K562 (cell line): Measurements from ENCODE around the gene OSBPL7. TPM values are rescaled to one million over a fixed set of nuclear protein-coding genes. Genes with fewer than 3 reads are reported as not detected.

ENCODE experiments used
- ATAC-seq: fragments of 200-7000 bp; cut with Tn5 transposase; 3 replicates; pipeline ENCODE4 v1.9.1; 2020; ENCODE audit warnings: moderate library complexity
- Bru-seq: library from RNA; stranded (reverse); fragments of 400-500 nt; gene quantifications from one replicate; lab custom pipeline; 2021; lab: Mats Ljungman, UMichigan
- BruChase-seq, 2 experiments: library from RNA; stranded (reverse); fragments of 400-500 nt; gene quantifications; one replicate each; lab custom pipeline; 2021; lab: Mats Ljungman, UMichigan
- BruUV-seq: library from RNA; stranded (reverse); fragments of 400-500 nt; replicated peaks from 2 replicates; lab custom pipeline; 2021; lab: Mats Ljungman, UMichigan
- CTCF ChIA-PET: fragments of 300-600 bp; formaldehyde crosslinking; extraction: SDS; loops from one replicate; lab custom pipeline; 2021; ENCODE audit warnings: low intra/inter-chr PET ratio; lab: Yijun Ruan, JAX
- POLR2A ChIA-PET: fragments of 300-600, 350-650 bp; sonication (Branson Sonifier 250); formaldehyde crosslinking; extraction: SDS; loops from one replicate; lab custom pipeline; 2021; ENCODE audit warnings: antibody characterized with exemption, inconsistent platforms; lab: Yijun Ruan, JAX
- DNase-seq, 4 experiments: peaks; one replicate each; pipeline versions ENCODE4 v3.0.0 to v3.0.0-alpha.2; 2011 to 2018; ENCODE audit warnings: low spot score in 3 of 4, mixed read lengths in 3 of 4; ENCODE audit errors: extremely low read depth in 1 of 4
- FAIRE-seq: peaks from 2 replicates; lab custom pipeline; 2011; peaks lifted over from hg19 to GRCh38; lab: Jason Lieb, UNC
- H2AFZ ChIP-seq: 2 replicates; pipeline ENCODE4 v1.6.0; 2011; ENCODE audit warnings: low read depth, low read length, control low read depth, inconsistent platforms
- H3K27ac ChIP-seq: fragments of 200-600 bp; 3 replicates; pipeline ENCODE4 v1.8.0; 2011; ENCODE audit warnings: low read depth, mild to moderate bottlenecking, control low read depth, inconsistent platforms, low read length, moderate library complexity, mixed read lengths; ENCODE audit errors: extremely low read depth
- H3K27me3 ChIP-seq, 2 experiments: fragments of 300-600 bp in 1 of 2; 2 replicates in 1 of 2; 3 replicates in 1 of 2; pipeline versions ENCODE4 v1.6.0 to v1.8.0; 2011; ENCODE audit warnings: inconsistent platforms in 2 of 2, low read length in 2 of 2, mild to moderate bottlenecking in 1 of 2, mixed read lengths in 1 of 2, moderate library complexity in 1 of 2; ENCODE audit not compliant: control insufficient read depth in 2 of 2, insufficient read depth in 2 of 2
- H3K36me3 ChIP-seq: fragments of 300-600 bp; 3 replicates; pipeline ENCODE4 v1.8.0; 2011; ENCODE audit warnings: mild to moderate bottlenecking, low read length, inconsistent platforms; ENCODE audit not compliant: control insufficient read depth, insufficient read depth
- H3K4me1 ChIP-seq, 2 experiments: fragments of 200-600 bp in 1 of 2; replicated peaks in 1 of 2; 2 replicates in 1 of 2; 3 replicates in 1 of 2; pipeline versions ENCODE4 v1.5.1 to v1.8.0; 2011; ENCODE audit warnings: inconsistent platforms in 2 of 2, low read length in 2 of 2, mild to moderate bottlenecking in 1 of 2, mixed read lengths in 1 of 2, moderate library complexity in 1 of 2; ENCODE audit not compliant: control insufficient read depth in 2 of 2, insufficient read depth in 2 of 2
- H3K4me2 ChIP-seq: 2 replicates; pipeline ENCODE4 v1.6.1; 2011; ENCODE audit warnings: low read length, control low read depth, inconsistent platforms, mixed read lengths; ENCODE audit not compliant: insufficient read depth
- H3K4me3 ChIP-seq: fragments of 200-600 bp; sonication (generic), shearing (Covaris generic); 2 replicates; pipeline ENCODE4 v1.5.1; 2016; ENCODE audit warnings: control low read depth, inconsistent platforms
- H3K79me2 ChIP-seq: fragments of 200-600 bp; 3 replicates; pipeline ENCODE4 v1.8.0; 2011; ENCODE audit warnings: low read length, inconsistent platforms; ENCODE audit not compliant: control insufficient read depth, insufficient read depth
- H3K9ac ChIP-seq, 2 experiments: 2 replicates each; pipeline versions ENCODE4 v1.6.0 to v1.6.1; 2011; ENCODE audit warnings: low read depth in 2 of 2, low read length in 2 of 2, control low read depth in 1 of 2, inconsistent platforms in 1 of 2, mild to moderate bottlenecking in 1 of 2, mixed read lengths in 1 of 2; ENCODE audit not compliant: insufficient read depth in 1 of 2
- H3K9me1 ChIP-seq: one replicate; pipeline ENCODE4 v1.6.0; 2011; ENCODE audit warnings: inconsistent platforms, mild to moderate bottlenecking, low read length, moderate library complexity; ENCODE audit not compliant: control insufficient read depth, insufficient read depth
- H3K9me3 ChIP-seq: replicated peaks from 2 replicates; pipeline ENCODE4 v1.5.1; 2011; ENCODE audit warnings: low read depth, low read length, inconsistent platforms; ENCODE audit not compliant: control insufficient read depth, insufficient read depth
- H4K20me1 ChIP-seq: replicated peaks from 2 replicates; pipeline ENCODE4 v1.6.1; 2011; ENCODE audit warnings: low read length, inconsistent platforms, mixed read lengths; ENCODE audit not compliant: control insufficient read depth, insufficient read depth
- FOS ChIP-seq: IDR thresholded peaks from 3 replicates; pipeline ENCODE4 v1.6.1; 2011; ENCODE audit not compliant: insufficient read length; ENCODE audit errors: extremely low read depth
- HMGN3 ChIP-seq: IDR thresholded peaks from 2 replicates; pipeline ENCODE4 v1.6.1; 2011; ENCODE audit warnings: borderline replicate concordance, low read depth, mild to moderate bottlenecking, mixed read lengths, low read length; ENCODE audit not compliant: insufficient read length; ENCODE audit errors: extremely low read depth
- MTA3 ChIP-seq: fragments of 450-650 bp; formaldehyde crosslinking; IDR thresholded peaks from 2 replicates; pipeline ENCODE4 v1.6.1; 2017; ENCODE audit warnings: mild to moderate bottlenecking, borderline replicate concordance
- ZNF165 ChIP-seq: fragments of 250-450 bp; sonication (Bioruptor Pico); IDR thresholded peaks from 2 replicates; pipeline ENCODE4 v1.4.0; 2020; ENCODE audit warnings: borderline replicate concordance
- WGBS: fragments of 100-300 bp; shearing (Covaris generic); methylation state at CpG from one replicate; pipeline ENCODE4 v1.1.6; 2016; ENCODE audit warnings: low coverage, mixed read lengths; ENCODE audit not compliant: insufficient coverage; ENCODE audit errors: missing lambda C conversion rate; 5-methylcytosine and 5-hydroxymethylcytosine counted together
- in situ Hi-C: fragments of 300-500 bp; cut with MboI; formaldehyde crosslinking; loops from 4 replicates; pipeline ENCODE4 v1.15.0; 2018; ENCODE audit warnings: inconsistent platforms, mixed read lengths
- intact Hi-C: fragments of 100-400 bp; cut with micrococcal nuclease; formaldehyde crosslinking; loops from 2 replicates; pipeline ENCODE4 v1.14.2; 2022
- long read RNA-seq, 3 experiments: library from polyadenylated mRNA in 2 of 3; library from RNA in 1 of 3; unstranded in 2 of 3; stranded (forward) in 1 of 3; transcript quantifications; one replicate each; pipeline ENCODE4 v2.0.0, GENCODE V29; 2019 to 2022
- polyA minus RNA-seq, 3 experiments: library from RNA; depleted of rRNA, polyadenylated mRNA; stranded (reverse); fragments of >200 nt; gene quantifications; 2 replicates each; pipeline ENCODE4 v1.2.3, GENCODE V29; 2011
- polyA plus RNA-seq, 8 experiments: library from polyadenylated mRNA; depleted of rRNA in 4 of 8; stranded (reverse) in 5 of 8; unstranded in 3 of 8; fragments of >200 nt; fragmentation: Nextera tagmentation in 2 of 8; fragmentation: Illumina TruSeq in 1 of 8; extraction: Ambion mirVana in 2 of 8; extraction: Trizol in 1 of 8; gene quantifications; 2 replicates each; pipeline versions ENCODE4 v1.2.1 to v1.2.3, GENCODE V29; 2011 to 2014; ENCODE audit warnings: inconsistent platforms in 1 of 8, missing spikeins in 1 of 8
- total RNA-seq, 7 experiments: library from RNA; depleted of rRNA in 6 of 7; stranded (reverse); fragments of >200 nt in 6 of 7; fragmentation: Illumina TruSeq in 2 of 7; extraction: Trizol in 2 of 7; gene quantifications; 2 replicates each; pipeline versions ENCODE4 v1.2.1 to v1.2.3, GENCODE V29; 2011 to 2021; ENCODE audit warnings: low replicate concordance in 1 of 7
- TF ChIP-seq, protein P1 (sequence below): fragments of 450-650 bp; IDR thresholded peaks from 2 replicates; pipeline ENCODE4 v1.6.1; 2014; ENCODE audit warnings: low read depth, mild to moderate bottlenecking, moderate library complexity, borderline replicate concordance
- TF ChIP-seq, protein P2 (sequence below): fragments of 250-450 bp; sonication (Bioruptor Pico); IDR thresholded peaks from 2 replicates; pipeline ENCODE4 v1.5.0; 2022; ENCODE audit warnings: mild to moderate bottlenecking

The OSBPL7 gene, protein sequence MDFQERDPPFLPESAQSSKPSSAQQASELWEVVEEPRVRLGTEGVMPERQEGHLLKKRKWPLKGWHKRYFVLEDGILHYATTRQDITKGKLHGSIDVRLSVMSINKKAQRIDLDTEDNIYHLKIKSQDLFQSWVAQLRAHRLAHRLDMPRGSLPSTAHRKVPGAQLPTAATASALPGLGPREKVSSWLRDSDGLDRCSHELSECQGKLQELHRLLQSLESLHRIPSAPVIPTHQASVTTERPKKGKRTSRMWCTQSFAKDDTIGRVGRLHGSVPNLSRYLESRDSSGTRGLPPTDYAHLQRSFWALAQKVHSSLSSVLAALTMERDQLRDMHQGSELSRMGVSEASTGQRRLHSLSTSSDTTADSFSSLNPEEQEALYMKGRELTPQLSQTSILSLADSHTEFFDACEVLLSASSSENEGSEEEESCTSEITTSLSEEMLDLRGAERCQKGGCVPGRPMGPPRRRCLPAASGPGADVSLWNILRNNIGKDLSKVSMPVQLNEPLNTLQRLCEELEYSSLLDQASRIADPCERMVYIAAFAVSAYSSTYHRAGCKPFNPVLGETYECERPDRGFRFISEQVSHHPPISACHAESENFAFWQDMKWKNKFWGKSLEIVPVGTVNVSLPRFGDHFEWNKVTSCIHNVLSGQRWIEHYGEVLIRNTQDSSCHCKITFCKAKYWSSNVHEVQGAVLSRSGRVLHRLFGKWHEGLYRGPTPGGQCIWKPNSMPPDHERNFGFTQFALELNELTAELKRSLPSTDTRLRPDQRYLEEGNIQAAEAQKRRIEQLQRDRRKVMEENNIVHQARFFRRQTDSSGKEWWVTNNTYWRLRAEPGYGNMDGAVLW
- total RNA-seq (2011; cell fraction: chromatin; rRNA removed; ENCODE audit: low replicate concordance), result 62.5 and 143 TPM in 2 replicates
- 91.2 and 91.6 TPM in 2 replicates for total RNA-seq (2011; cell fraction: nucleolus; rRNA removed)
- total RNA-seq (2011; cell fraction: nucleoplasm; rRNA removed), result 59.7 and 61.4 TPM in 2 replicates
- total RNA-seq (2014; rRNA removed), result 6.1 and 7.3 TPM in 2 replicates
- total RNA-seq (2014; rRNA removed; fragmentation: Illumina TruSeq; extraction: Trizol), result 2.4 and 2.9 TPM in 2 replicates
- total RNA-seq (2015; rRNA removed; fragmentation: Illumina TruSeq; extraction: Trizol), result 5.8 and 6.7 TPM in 2 replicates
- 11.5 and 11.9 TPM in 2 replicates for total RNA-seq (2021)
- polyA plus RNA-seq (2011; rRNA removed), result 5.3 and 15.3 TPM in 2 replicates
- 4.4 and 5.7 TPM in 2 replicates for polyA plus RNA-seq (2011; cell fraction: cytosol; rRNA removed)
- polyA plus RNA-seq (2011; cell fraction: nucleus; rRNA removed), result 122 and 141 TPM in 2 replicates
- 9.6 and 15.9 TPM in 2 replicates for polyA plus RNA-seq (2012)
- polyA plus RNA-seq (2014; fragmentation: Illumina TruSeq; extraction: Trizol), result 5.9 and 7.7 TPM in 2 replicates
- under 1 TPM; 0.32 to 0.48 TPM for polyA plus RNA-seq (2014; fragmentation: Nextera tagmentation; extraction: Ambion mirVana)
- polyA plus RNA-seq (2014; rRNA removed), result 9.7 and 9.8 TPM in 2 replicates
- 4.7 and 5.6 TPM in 2 replicates for polyA minus RNA-seq (2011; rRNA and poly(A)+ RNA removed)
- polyA minus RNA-seq (2011; cell fraction: cytosol; rRNA and poly(A)+ RNA removed), result 8.6 and 9.9 TPM in 2 replicates
- 38.2 and 40.1 TPM in 2 replicates for polyA minus RNA-seq (2011; cell fraction: nucleus; rRNA and poly(A)+ RNA removed)
- percentile 57 among the genes with signal in this experiment for Bru-seq, nascent RNA
- percentile 53 among the genes with signal in this experiment for BruChase-seq, experiment 1, labeled RNA remaining after a 2-hour chase
- BruChase-seq, experiment 2, labeled RNA remaining after a 6-hour chase, result percentile 64 among the genes with signal in this experiment
- long read RNA-seq, experiment 1, partial matches to known transcripts, result 8 of 19 reads
- long read RNA-seq, experiment 1, other reads (novel, unspliced or antisense), result 10 of 19 reads
- long read RNA-seq, experiment 2, partial matches to known transcripts, result 2 of 10 reads
- long read RNA-seq, experiment 2, other reads (novel, unspliced or antisense), result 6 of 10 reads
- long read RNA-seq, experiment 3, partial matches to known transcripts, result 0 of 3 reads
- long read RNA-seq, experiment 3, other reads (novel, unspliced or antisense), result 2 of 3 reads

DNA sequence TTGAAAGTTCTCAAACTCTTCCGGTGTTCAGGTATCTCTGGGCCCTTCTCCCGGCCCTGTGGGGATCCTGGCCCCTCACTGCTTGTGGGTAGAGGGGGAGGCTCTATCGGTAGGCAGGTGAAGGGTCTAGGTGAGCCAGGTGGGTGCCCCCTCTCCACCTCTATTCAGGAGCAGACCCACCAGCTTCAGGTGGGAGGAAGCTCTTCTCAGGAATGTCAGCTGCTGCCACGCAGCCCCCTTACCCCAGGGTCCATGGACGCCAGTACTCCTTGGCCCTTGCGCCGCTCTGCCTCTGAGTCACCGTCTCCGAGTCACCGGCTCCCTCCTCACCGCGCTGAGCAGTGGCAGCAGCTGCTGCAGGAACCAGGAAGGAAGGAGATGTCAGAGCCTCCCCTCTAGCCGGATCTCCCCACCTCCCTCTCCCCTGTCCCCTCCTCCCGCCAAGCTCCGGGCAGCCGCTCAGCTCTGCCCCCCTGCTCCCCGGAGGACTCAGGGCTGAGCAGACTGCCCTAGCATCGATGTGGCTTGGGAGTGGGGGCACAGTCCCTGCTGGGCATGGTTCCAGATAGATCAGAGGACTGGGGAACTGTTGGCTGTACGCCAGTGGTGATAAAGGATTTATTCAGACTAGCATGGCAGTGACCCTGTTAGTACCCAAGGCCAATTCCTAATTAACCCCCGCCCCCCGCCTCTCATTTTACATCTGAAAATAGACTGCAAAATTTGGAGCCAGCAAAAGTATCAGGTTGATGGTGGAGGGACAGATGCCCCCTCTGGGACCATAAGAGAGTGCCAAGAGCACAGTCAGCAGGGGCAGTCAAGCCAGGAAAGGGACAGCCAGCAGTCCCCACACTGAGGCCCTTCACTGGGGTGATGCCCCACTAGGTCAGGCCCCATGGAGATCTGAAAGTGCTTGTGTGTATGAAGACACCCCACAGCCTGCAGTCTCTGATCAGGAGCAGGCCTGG lies at the start of gene OSBPL7:
OSBPL7 (minus strand) TSS at position 371 of the 968 bp plus-strand sequence. CDS start 1,516 bp downstream, outside the sequence.
- Histone ChIP-seq H4K20me1 (no peaks in the 10 kb centered on the region), H3K4me1 (peaks cover 13 to 30% of the 10 kb centered on the region in 2 experiments), H3K27me3 (no peaks in the 10 kb centered on the region), H2AFZ (peak within 1 kb of the TSS; percentile 90), H3K79me2 (peaks cover 9% of the 10 kb centered on the region), H3K9ac (peak within 1 kb of the TSS; percentile 77 to 90), H3K27ac (peak within 1 kb of the TSS; percentile 76; the same call in 2 of the 3 replicates), H3K4me2 (peak within 1 kb of the TSS; percentile 97), H3K4me3 (peak within 1 kb of the TSS; percentile 79), H3K9me1 (no peaks in the 10 kb centered on the region), H3K9me3 (no peaks in the 10 kb centered on the region), H3K36me3 (peaks cover 52% of the 10 kb centered on the region)
- DNase-seq (peak; percentile 86 to 90 (median 88)), FAIRE-seq (peak; percentile 94), ATAC-seq (peak; percentile 98)
- WGBS, result 9% methylated on average over 21 of the region's 21 CpGs
- POLR2A ChIA-PET, result interaction anchor here (1.0 to 4.0 kb wide), 4 partner anchors 9 to 124 kb away, joined by 3 to 28 read pairs (median 4); partner anchors contain the start of genes LRRC46 and MRPL10
- BruUV-seq, result no TSS peak
- in situ Hi-C loops, result no loop called here
- CTCF ChIA-PET, result no interaction called here
- intact Hi-C loops, result no loop called here
- TF ChIP-seq, protein P1, sequence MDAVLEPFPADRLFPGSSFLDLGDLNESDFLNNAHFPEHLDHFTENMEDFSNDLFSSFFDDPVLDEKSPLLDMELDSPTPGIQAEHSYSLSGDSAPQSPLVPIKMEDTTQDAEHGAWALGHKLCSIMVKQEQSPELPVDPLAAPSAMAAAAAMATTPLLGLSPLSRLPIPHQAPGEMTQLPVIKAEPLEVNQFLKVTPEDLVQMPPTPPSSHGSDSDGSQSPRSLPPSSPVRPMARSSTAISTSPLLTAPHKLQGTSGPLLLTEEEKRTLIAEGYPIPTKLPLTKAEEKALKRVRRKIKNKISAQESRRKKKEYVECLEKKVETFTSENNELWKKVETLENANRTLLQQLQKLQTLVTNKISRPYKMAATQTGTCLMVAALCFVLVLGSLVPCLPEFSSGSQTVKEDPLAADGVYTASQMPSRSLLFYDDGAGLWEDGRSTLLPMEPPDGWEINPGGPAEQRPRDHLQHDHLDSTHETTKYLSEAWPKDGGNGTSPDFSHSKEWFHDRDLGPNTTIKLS, result peak; percentile 47; the same call in 1 of the 2 replicates
- TF ChIP-seq ZNF165 (no peak), HMGN3 (peak; percentile 40), MTA3 (peak; percentile 70; the same call in 1 of the 2 replicates), FOS (no peak)
- TF ChIP-seq, protein P2, sequence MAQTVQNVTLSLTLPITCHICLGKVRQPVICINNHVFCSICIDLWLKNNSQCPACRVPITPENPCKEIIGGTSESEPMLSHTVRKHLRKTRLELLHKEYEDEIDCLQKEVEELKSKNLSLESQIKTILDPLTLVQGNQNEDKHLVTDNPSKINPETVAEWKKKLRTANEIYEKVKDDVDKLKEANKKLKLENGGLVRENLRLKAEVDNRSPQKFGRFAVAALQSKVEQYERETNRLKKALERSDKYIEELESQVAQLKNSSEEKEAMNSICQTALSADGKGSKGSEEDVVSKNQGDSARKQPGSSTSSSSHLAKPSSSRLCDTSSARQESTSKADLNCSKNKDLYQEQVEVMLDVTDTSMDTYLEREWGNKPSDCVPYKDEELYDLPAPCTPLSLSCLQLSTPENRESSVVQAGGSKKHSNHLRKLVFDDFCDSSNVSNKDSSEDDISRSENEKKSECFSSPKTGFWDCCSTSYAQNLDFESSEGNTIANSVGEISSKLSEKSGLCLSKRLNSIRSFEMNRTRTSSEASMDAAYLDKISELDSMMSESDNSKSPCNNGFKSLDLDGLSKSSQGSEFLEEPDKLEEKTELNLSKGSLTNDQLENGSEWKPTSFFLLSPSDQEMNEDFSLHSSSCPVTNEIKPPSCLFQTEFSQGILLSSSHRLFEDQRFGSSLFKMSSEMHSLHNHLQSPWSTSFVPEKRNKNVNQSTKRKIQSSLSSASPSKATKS, result no peak
